HG02981 (cell line): Measurements from ENCODE around the gene FNDC7.
"Not testable (repeated sequence)": the region's sequence is repeated elsewhere in the genome, so short reads cannot be mapped to it uniquely, and the experiment has no call there.

Source experiments
- ATAC-seq: cut with Tn5 transposase; IDR thresholded peaks from one replicate; pipeline ENCODE4 v1.9.1; 2021; ENCODE audit warnings: mild to moderate bottlenecking, moderate library complexity; ENCODE audit not compliant: unreplicated experiment

The FNDC7 gene

DNA sequence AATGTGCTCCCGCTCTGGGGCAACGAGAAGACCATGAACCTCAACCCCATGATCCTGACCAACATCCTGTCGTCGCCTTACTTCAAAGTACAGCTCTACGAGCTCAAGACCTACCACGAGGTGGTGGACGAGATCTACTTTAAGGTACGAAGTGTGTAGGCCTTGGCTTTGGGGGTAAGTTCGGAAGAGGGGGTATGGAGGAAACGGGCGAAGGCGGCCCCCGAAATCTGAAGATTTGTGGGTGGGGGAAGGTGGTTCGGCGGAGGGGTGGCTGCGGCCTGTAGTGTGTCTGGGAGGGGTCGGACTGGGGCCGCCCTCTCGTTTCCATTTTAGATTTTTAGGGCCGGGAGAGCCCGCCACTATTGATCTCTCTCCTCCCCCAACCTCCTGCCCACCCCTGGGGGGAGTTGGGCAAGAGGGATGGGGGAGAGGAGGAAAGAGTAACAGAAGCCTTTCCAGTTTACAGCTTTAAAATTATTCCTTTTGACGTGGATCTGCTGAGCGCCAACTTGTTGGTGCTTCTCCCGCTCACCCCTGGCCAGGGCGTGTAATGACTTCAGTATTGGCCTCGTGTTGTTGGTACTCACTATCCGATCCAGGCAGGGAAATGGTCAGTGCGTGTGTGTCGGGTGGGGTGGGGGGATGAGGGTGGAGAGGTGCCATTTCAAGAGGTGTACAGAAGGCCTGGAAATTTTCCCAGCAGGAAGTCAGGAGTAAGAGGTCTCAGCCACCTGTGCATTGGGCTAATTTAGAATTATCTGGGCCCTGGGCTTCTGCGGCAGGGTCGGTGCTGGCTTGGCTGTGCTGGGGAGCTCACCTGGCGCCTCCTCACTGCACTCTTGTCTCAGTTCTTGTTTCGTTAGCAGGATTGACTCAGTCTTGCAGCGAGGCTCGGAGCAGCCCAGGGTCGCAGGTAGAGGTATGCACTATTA is 19.7 kb upstream of the FNDC7 start:
- peak; percentile 48 for ATAC-seq

DNA sequence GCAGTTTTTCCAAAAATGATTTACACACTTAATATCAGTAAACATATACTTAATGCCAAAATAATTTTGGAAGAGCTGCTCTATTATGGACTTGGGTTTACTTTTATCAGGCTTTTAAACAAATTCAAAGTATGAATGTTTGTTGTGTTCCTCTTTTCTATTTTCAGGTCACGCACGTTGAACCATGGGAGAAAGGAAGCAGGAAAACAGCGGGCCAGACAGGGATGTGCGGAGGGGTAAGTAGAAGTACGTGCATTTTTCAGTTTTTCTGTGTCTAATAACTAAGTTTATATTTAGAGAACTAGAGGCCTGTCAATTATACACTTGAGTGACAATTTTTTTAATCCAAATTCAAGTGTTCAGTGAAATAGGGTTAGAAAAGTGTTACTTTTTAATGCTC is 17.2 kb upstream of the FNDC7 start:
- ATAC-seq = no peak

DNA sequence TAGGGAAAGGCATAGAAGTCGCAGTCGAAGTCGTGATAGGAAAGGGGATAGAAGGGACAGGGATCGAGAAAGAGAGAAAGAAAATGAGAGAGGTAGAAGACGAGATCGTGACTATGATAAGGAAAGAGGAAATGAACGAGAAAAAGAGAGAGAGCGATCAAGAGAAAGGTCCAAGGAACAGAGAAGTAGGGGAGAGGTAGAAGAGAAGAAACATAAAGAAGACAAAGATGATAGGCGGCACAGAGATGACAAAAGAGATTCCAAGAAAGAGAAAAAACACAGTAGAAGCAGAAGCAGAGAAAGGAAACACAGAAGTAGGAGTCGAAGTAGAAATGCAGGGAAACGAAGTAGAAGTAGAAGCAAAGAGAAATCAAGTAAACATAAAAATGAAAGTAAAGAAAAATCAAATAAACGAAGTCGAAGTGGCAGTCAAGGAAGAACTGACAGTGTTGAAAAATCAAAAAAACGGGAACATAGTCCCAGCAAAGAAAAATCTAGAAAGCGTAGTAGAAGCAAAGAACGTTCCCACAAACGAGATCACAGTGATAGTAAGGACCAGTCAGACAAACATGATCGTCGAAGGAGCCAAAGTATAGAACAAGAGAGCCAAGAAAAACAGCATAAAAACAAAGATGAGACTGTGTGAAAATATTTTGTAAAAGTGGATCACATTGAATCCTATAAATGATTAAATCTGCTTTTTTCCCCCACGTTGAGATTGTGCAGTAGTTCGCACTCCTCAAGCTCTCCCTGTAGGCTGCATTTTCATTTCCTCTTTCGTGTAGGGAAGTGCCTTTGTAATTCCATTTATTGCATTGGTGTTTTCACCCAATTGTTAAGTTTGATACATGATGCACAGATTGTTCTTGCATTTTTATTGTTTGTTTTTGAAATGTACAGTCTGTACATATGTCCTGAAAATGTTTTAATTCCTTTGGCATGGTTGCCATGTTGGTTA is 13.1 kb upstream of the FNDC7 start:
- no peak for ATAC-seq

DNA sequence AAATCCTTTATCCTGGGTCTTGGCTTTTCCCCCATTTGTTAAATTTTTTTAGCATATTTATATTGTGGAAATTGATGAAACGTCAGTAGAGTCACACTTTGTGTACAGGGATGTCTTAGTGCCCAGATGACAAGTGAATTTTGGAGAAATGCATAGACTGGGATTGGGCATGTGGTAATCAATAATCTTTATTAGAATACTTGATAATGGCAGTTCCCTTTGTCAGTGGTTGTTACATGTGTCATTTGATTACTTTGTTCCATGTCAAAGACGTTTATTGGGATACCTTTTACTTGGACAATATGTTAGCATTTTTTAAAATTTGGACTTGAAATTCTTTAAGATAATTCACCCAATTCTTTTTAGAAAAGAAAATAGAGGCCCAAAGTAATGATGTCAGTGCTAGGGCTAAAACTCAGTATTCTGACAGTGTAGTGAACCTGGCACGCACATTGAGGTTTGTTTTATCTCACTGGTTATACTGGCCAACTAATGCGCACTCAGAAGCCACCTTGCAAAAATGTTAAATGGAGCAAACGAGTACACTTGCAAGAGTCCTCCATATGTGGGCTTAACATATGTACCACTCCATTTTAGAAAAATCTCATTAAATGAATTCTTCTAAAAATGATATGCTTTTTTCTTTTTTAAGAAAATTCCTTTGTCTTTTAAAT is 11.4 kb upstream of the FNDC7 start:
- no peak for ATAC-seq

DNA sequence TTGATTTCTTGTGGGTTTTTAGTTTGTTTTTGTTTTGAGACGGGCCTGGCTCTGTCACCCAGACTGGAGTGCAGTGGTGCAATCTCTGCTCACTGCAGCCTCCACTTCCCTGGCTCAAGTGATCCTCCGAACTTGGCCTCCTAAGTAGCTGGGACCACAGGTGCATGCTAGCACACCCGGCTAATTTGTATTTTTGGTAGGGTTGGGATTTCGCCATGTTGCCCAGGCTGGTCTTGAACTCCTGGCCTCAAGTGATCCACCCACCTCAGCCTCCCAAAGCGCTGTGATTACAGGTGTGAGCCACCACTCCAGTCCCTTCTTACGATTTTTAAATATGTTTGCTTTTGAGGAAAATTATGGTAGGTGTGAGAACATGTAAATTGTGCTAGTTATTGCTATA is 10.6 kb upstream of the FNDC7 start:
- not testable (repeated sequence) for ATAC-seq

DNA sequence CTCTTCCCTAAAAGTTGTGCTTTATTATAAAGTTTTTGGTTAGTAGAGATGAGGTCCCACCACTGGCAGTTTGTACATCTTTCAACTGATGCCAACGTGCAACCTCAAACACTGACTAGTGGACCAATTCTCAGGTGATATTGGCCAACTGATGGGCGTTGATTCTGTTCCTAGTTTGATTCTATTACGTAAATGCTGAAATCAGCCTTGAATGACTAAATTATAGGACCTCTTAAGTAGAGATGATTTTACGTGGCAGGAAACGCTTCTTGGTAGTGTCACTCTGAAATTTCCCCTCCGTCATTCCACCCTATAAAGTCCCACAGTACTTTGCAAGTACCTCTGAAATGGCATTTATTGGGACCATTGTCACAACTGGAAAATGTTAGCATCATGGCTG is 8.8 kb upstream of the FNDC7 start:
- ATAC-seq = no peak

DNA sequence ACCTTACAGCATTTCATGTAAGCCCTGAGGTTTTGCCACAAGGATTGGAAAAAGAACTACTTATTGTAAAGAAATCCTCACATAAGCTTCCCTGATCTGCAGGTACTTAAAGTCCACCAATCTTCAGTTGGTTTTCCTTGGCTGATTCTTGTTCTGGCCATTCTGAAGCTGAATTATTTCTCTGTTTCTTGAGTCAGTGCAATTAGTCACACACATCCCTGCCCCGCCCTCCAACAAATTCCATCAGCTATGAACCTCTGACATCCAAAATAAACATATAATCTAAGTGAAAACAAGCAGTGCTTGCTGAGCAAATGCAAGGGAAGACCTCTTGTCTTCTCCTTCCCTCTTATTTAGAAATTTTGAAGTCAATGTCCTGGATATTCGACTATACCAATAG is 8.2 kb upstream of the FNDC7 start:
- no peak for ATAC-seq

DNA sequence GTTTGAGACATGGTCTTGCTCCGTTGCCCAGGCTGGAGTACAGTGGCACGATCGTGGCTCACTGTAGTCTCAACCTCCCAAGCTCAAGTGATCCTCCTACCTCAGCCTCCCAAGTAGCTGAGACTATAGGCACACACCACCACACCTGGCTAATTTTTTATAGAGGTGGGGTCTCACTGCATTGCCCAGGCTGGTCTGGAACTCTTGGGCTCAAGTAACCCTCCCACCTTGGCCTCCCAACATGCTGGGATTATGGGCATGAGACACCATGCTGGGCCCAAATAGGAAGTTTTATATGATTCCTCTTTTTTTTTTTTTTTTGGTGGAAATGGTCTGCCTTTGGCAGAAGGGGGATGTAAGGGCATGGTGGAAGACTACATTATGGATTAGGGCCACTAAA is 6.1 kb upstream of the FNDC7 start:
- ATAC-seq = no peak

DNA sequence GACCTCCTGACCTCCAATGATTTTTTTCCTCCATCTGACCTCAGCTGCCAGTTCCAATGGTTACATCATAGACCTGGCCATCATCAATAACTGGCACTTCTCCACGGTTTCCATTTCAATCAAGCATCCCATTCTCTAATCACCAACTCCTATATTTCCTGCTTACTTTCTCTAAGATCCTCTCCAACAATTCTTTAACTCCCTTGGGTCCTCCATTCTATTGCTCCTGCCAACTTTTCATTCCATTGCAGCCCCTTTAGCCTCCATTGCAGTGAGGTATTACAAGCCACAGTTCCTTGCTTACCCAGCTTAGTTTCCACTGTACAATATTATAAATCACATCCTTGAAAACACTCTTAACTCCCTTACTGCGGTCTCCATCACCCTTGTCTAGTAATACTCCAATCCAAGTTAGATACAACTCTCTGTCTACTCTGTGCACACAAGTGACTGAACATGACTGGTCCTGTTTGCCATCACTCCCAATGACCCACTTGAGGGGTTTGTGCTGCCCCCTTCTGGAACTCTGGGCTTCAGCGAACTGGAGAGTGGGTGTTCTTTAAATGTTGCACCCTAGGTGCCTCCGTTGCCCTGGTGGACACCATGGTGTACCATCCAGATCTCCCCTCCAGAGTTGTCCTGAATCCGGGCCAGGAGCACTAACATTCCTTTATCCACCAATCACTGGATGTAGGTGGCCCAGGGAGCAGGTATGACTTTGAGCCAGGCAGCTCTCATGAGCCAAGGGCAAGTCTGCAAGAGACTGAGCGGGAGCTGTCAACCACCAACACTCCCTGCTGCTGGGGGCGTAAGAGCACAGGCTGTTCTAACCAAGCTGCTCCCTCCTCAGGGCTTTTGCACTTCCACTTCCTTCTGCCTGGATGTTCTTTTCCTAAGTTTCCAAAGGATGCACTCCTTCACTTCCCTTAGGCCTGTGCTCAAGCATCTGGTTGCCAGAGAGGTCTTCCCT is 3.7 kb upstream of the FNDC7 start:
- ATAC-seq = no peak

DNA sequence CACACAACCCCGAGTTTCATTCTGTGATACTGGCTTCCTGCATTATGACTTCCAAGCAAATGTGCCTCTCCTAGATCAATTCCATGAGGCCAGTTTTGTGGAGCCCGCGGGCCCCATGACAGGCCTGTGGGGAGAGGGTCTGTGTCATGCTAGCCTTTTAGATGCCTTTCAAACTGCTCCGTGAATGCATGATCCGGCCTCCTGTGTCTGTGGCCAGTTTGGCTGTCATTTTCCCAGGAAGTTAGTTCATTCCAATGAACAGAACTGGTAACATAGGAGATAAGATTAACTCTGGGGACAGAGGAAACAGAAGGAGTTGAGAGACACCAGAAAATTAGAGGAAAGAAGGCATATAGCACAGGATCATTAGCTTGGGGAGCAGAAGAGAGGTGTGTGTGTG is 3.2 kb downstream of the FNDC7 start:
- no peak for ATAC-seq

DNA sequence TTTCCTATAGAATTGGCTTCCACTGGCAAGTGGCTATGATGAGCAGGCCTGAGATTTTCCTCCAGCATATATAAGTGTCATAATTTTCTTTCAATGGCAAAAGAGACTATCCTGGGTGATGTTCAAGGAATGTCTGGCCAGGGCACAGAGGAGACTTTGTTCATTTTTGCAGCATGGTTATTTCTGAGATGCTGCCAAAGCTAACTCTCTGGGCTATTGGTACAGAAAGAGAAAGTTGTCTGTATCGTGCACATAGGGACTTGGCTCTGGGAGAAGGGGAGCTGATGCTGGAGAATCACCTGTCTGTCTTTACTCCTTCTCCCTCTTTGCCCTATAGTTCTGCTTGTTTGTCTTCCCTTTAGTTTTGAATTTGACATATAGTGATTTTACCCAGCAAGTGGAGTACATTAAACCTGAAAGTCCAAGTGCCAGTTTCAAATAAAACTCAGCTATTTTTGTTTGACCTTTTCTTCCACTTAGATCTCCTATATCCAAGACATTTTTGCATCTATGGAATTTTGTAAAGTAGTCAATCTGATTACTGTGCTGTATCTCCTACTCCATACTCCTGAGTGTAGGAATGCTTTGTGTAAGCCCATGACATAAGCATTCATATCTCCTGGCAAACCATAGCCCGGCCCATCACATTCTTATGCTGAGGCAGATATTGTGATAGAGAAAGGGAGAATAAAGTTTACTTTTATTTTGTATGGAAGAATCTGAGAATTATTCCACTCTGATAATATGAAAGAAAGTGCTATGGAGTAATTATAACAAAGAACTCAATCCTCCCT is 3.9 kb downstream of the FNDC7 start:
- ATAC-seq = no peak

DNA sequence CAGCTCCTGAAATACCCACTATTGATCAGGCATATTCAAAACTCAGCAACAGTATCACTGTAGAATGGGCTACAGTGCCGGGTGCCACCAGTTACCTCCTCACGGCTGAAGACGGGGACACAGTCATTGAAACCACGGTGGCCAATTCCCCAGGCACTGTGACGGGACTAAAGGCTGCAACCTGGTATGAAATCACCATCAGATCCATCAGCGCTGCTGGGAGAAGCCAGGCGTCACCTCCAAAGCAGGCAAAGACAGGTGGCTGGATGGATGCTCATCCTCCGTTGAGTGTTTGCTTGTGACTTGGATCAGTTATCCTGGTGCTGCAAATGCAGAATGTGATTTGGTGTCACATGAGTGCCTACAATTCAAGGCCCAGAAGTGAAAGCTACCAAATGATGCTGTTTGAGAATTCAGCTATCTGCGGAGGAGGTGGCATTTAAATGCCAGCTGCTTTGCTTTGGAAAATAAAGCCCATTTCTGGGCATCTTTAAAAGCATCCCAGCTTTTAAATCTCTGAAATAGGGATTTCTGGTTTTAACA is 5.1 kb downstream of the FNDC7 start:
- ATAC-seq = no peak

DNA sequence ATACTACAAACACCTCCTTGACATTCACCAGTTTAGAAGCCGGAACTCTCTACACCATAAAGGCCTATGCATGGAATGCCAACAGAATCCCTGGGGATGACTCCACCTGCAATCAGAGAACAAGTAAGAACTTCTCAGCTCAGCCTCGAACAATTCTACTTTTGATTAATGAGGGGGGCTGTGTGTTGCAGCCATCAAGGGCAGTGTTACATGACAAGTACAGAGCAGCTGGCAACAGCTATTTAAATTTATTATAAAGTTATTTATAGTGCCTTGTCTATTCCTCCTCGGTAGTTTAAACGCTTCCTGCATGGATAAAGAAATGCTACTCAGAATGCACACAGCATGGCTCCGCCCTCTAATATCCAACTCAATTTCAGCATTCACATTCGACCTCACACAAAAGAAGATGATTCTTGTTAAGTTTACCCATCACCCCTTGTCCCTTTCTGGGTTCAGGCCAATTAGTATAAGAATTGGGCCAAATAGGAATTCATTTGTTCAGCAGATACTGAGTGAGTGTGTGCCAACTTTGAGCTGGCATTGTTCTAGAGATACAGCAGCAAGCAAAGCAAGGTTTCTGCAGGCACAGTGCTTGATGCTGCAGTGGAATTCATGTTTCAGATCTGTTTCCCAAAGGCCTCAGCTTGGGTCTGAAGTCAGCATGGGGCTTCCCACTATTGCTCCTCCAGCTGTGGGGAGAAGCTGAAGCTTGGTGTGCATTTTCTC is 6.4 kb downstream of the FNDC7 start:
- no peak for ATAC-seq

DNA sequence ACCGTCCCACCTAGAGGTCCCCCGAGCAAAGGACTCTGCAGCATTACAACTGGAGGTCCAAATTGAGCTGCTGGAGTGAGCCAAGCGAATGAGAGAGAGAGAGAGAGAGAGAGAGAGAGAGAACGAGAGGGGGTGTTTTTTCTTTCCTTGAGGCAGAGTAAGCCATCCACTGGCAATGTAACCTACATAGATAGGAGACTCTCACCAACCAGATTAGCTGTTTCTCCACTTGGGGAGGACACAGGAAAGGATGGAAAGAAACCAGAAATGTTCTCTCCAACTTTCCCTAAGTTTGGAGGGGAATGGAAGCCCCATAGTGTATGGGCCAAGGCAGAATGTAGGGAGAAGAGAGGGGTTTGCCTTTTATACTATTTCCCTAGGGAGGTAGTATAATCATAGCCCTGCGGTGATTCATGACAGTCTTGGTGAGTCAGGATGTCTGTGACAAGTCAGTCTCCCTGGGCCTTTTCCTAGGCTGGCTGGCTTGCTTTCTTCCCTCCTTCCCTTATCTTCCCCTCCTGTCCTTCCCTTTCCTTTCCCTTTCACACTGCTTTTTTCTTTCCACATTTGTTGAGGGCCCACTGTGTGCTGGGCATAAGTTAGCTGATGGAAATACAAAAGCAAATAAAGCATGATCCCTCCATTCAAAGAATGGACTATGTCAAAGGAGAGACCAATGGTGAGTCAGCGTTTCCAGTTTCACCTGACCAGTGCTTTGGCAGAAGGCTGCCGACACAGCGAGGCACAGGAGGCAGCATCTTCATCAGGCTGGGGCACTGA is 7.1 kb downstream of the FNDC7 start:
- no peak for ATAC-seq

DNA sequence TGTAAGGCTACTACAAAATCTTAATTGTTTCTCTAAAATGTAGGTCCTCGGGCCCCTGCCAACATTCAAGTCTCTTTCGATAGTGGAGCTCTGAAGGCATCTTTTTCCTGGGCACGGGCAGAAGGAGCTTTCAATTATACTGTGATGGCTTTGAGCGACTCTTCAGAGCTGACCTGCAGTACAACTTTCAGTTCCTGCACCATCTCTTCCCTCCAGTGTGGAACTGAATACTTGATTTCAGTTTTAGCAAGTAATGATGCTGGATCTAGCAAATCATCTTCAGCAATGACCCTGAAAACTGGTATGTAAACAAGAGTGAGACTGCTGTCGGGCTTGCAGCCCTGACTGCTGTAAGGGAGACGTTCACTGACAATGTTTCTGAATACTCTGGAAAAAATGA is 9.6 kb downstream of the FNDC7 start:
- no peak for ATAC-seq

DNA sequence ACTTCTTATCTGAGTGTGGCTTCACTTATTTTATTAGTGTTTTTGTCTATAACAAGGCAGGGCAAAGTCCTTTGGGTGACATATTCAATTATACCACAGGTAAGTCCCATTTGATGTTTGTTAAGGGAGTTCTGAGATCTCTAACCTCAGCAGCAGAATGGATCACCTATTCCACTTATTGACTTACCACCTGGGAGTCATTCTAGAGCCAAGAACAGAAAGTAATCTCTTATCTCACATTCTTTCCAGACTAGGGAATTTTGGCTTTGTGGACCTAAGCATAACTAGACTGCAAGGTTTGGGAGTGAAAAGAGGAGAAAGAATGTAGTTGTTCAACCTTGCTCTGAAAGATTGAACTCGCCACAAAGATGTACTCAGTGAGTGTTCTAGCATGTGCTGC is 13.2 kb downstream of the FNDC7 start:
- ATAC-seq = no peak

DNA sequence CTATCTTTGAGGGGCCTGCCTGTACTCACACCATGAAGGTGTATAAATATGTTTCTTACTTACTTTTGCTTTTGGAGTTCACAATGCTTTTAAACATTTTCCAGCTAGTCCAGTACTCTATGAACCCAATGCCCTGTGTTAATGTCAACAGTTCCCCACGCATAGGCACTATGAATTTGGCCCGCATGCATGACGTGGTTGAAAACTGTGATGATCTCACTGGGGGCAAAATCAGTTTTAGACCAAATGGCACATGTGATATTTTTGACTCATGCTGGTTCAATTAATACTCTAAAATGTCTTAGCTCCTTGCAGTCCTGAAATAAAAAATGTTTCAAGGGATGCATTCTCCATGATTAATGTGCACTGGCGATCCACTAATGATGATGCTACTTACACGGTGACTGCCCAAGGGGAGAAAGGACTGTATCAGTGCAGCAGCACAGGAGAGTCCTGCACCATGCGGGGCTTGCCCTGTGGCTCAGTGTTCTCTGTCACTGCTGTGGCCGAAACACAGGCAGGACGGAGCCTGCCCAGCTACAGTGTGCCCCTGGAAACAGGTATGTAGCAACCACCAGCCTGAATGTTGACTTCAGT is 15.7 kb downstream of the FNDC7 start:
- ATAC-seq = no peak
